Stomach (tissue), 4 donors: ENCODE results near the gene LRTM1.

Experiments
- CTCF ChIP-seq, 7 experiments: fragments of 450-650 bp in 4 of 7; fragments of 200-600 bp in 3 of 7; sonication (generic) in 3 of 7; IDR thresholded peaks; one replicate each; pipeline ENCODE4 v1.5.1; 2016 to 2019; ENCODE audit warnings: antibody characterized with exemption in 7 of 7, control low read depth in 2 of 7, mild to moderate bottlenecking in 1 of 7
- EP300 ChIP-seq: sonication (generic); formaldehyde crosslinking; IDR thresholded peaks from one replicate; pipeline ENCODE4 v1.6.1; 2017; ENCODE audit warnings: antibody characterized with exemption
- POLR2AphosphoS5 ChIP-seq, 3 donors: sonication (generic); formaldehyde crosslinking; IDR thresholded peaks; one replicate each; pipeline ENCODE4 v1.6.1; 2016; ENCODE audit warnings: antibody characterized with exemption in 3 of 3

- TF ChIP-seq CTCF (IDR thresholded peaks at IDR 0.05) (no peak), EP300 (no peak), POLR2AphosphoS5 (IDR thresholded peaks at IDR 0.05) (no peak)
These were observed 9.3 kb downstream of the LRTM1 start for GRCh38 chr3:54918516-54918915.
